GM23338 (cell line): ENCODE measurements around the gene SORCS2. TPM values are rescaled to one million over a fixed set of nuclear protein-coding genes. Genes with fewer than 3 reads are reported as not detected.

Source experiments
- ATAC-seq: fragments of 200-7000 bp; cut with Tn5 transposase; 3 replicates; pipeline ENCODE4 v1.9.1; 2020
- DNase-seq: peaks from one replicate; pipeline ENCODE4 v3.0.0-alpha.2; 2015; ENCODE audit warnings: low spot score
- H2AFZ ChIP-seq: fragments of 200-600 bp; sonication (generic); 2 replicates; pipeline ENCODE4 v1.8.0; 2016; ENCODE audit warnings: antibody characterized with exemption, mild to moderate bottlenecking, moderate library complexity
- H3F3A ChIP-seq: fragments of 200-600 bp; sonication (generic); replicated peaks from 2 replicates; pipeline ENCODE4 v1.8.0; 2017; ENCODE audit warnings: antibody characterized with exemption, mixed run types, low read depth
- H3K27ac ChIP-seq: fragments of 200-600 bp; sonication (generic); 2 replicates; pipeline ENCODE4 v1.6.1; 2016; ENCODE audit warnings: low read depth
- H3K27me3 ChIP-seq: fragments of 200-600 bp; sonication (generic); 2 replicates; pipeline ENCODE4 v1.8.0; 2016; ENCODE audit warnings: mild to moderate bottlenecking, mixed run types, moderate library complexity; ENCODE audit not compliant: insufficient read depth
- H3K36me3 ChIP-seq: fragments of 200-600 bp; sonication (generic); 2 replicates; pipeline ENCODE4 v1.8.0; 2016; ENCODE audit warnings: mild to moderate bottlenecking; ENCODE audit not compliant: insufficient read depth
- H3K4me1 ChIP-seq: fragments of 200-600 bp; sonication (generic); 2 replicates; pipeline ENCODE4 v1.8.0; 2016; ENCODE audit warnings: mild to moderate bottlenecking, moderate library complexity; ENCODE audit not compliant: insufficient read depth
- H3K4me2 ChIP-seq: fragments of 200-600 bp; sonication (generic); 2 replicates; pipeline ENCODE4 v1.7.1; 2017; ENCODE audit warnings: mixed run types
- H3K4me3 ChIP-seq: fragments of 200-600 bp; sonication (generic); 2 replicates; pipeline ENCODE4 v1.6.1; 2016; ENCODE audit warnings: mixed run types
- H3K79me2 ChIP-seq: fragments of 200-600 bp; sonication (generic); replicated peaks from 2 replicates; pipeline ENCODE4 v1.8.0; 2017; ENCODE audit warnings: mild to moderate bottlenecking; ENCODE audit not compliant: insufficient read depth
- H3K9me2 ChIP-seq: fragments of 200-600 bp; sonication (generic); 2 replicates; pipeline ENCODE4 v1.8.0; 2017; ENCODE audit not compliant: insufficient read depth
- H4K20me1 ChIP-seq: fragments of 200-600 bp; sonication (generic); replicated peaks from 2 replicates; pipeline ENCODE4 v1.8.0; 2017; ENCODE audit warnings: mild to moderate bottlenecking; ENCODE audit not compliant: insufficient read depth
- H3K27ac Mint-ChIP-seq: 2 replicates; pipeline ENCODE4 v1.8.0; 2020; ENCODE audit warnings: inconsistent platforms, mild to moderate bottlenecking, moderate library complexity, mixed read lengths
- H3K27me3 Mint-ChIP-seq: 3 replicates; pipeline ENCODE4 v1.8.0; 2022; ENCODE audit warnings: low read depth, mild to moderate bottlenecking, moderate library complexity, mixed read lengths, inconsistent platforms; ENCODE audit not compliant: insufficient read depth, poor library complexity
- H3K36me3 Mint-ChIP-seq: 3 replicates; pipeline ENCODE4 v1.8.0; 2021; ENCODE audit warnings: low read depth, mild to moderate bottlenecking, inconsistent platforms, moderate library complexity, mixed read lengths
- H3K4me1 Mint-ChIP-seq: 3 replicates; pipeline ENCODE4 v1.8.0; 2020; ENCODE audit warnings: mild to moderate bottlenecking, inconsistent platforms, mixed read lengths
- H3K4me3 Mint-ChIP-seq: 3 replicates; pipeline ENCODE4 v1.8.0; 2021; ENCODE audit warnings: moderate library complexity, mild to moderate bottlenecking, inconsistent platforms, mixed read lengths
- H3K9me3 Mint-ChIP-seq: 3 replicates; pipeline ENCODE4 v1.8.0; 2020; ENCODE audit warnings: moderate library complexity, mild to moderate bottlenecking, inconsistent platforms, mixed read lengths
- EZH2 ChIP-seq: fragments of 200-600 bp; sonication (generic); IDR thresholded peaks from one replicate; pipeline ENCODE4 v1.8.0; 2017; ENCODE audit warnings: antibody characterized with exemption, mild to moderate bottlenecking, low read depth; ENCODE audit not compliant: unreplicated experiment
- JUNB ChIP-seq: IDR thresholded peaks from one replicate; pipeline ENCODE4 v1.6.1; 2016; ENCODE audit warnings: antibody characterized with exemption; ENCODE audit not compliant: unreplicated experiment
- ZNF114 ChIP-seq: fragments of 250-450 bp; sonication (Bioruptor Pico); IDR thresholded peaks from 2 replicates; pipeline ENCODE4 v1.5.0; 2020; ENCODE audit warnings: mild to moderate bottlenecking, moderate library complexity
- ZNF331 ChIP-seq: fragments of 250-450 bp; sonication (Bioruptor Pico); IDR thresholded peaks from 2 replicates; pipeline ENCODE4 v1.5.0; 2020; ENCODE audit warnings: low read depth, mild to moderate bottlenecking, moderate library complexity
- polyA plus RNA-seq: library from polyadenylated mRNA; unstranded; fragments of >200 nt; fragmentation: Nextera tagmentation; extraction: Ambion mirVana; gene quantifications from 2 replicates; pipeline ENCODE4 v1.2.1, GENCODE V29; 2016
- total RNA-seq: library from RNA; depleted of rRNA; stranded (reverse); fragments of >200 nt; shearing (Covaris generic); gene quantifications from 2 replicates; pipeline ENCODE4 v1.2.3, GENCODE V29; 2014
- TF ChIP-seq, protein P1 (sequence below): IDR thresholded peaks from one replicate; pipeline ENCODE4 v1.6.1; 2018; ENCODE audit warnings: antibody characterized with exemption; ENCODE audit not compliant: unreplicated experiment
- TF ChIP-seq, protein P2 (sequence below), 2 experiments: fragments of 200-600 bp in 1 of 2; sonication (generic) in 1 of 2; conservative IDR thresholded peaks; 2 replicates each; pipeline versions ENCODE4 v1.5.1 to v1.6.1; 2016 to 2017; ENCODE audit warnings: antibody characterized with exemption in 2 of 2, low read depth in 2 of 2, mild to moderate bottlenecking in 2 of 2, moderate library complexity in 1 of 2

The SORCS2 gene
- total and polyA plus RNA-seq, 2 experiments from 2014 or later, result 0.47 to 2.4 TPM

DNA sequence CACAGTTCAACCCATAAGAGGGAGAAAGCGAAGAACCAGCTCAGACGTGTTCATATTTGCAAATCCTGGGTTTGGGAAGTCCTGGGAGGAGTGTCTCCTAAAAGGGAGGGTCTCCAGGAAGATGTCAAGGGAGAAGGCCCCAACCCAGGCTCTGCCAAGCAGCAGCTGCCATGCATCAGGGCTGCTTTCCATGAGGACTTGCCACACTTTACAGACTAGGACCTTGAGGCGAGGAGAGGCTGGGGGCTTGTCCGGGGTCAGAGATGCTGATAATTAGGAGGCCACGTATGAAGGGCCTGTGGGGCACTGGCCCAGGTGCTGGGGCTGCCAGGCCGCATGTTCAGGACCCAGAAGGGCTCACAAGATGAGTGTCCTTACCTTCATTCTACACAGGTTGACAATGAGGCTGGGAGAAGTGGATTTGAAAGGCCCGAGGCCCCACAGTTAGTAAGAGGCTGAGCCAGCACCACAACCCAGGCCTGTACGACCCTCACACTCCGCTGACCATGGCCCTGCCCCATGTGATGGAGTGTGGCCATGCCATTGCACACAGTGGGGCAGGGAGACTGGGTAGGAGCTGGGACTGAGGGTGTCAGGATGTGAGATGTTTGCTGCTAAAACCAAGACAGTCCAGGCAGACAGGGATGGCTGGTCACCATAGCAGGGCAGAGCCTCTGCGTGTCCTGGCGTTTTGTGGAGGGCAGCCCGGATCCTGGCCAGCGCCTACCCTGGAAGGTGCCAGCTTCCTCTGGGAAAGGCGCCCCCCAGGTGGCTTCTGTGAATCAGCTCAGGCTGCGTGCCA lies 147.6 kb downstream of the SORCS2 start:
- DNase-seq, result no peak
- H3K9me2 ChIP-seq, result no peaks in the 10 kb centered on the region
- no peak overlapping the region for H3K4me3 ChIP-seq
- no peak overlapping the region for H2AFZ ChIP-seq
- no peaks in the 10 kb centered on the region for H3K79me2 ChIP-seq
- H3K36me3 Mint-ChIP-seq, result peaks cover 3% of the 10 kb centered on the region; the same call in 2 of the 3 replicates
- no peaks in the 10 kb centered on the region for H3K4me1 ChIP-seq
- no peak overlapping the region for H3K27ac ChIP-seq
- H3K36me3 ChIP-seq, result no peaks in the 10 kb centered on the region
- H4K20me1 ChIP-seq, result no peaks in the 10 kb centered on the region
- H3K27me3 Mint-ChIP-seq, result peaks cover 14% of the 10 kb centered on the region
- no peak overlapping the region for H3K27ac Mint-ChIP-seq
- ATAC-seq, result no peak
- no peak overlapping the region for H3K4me3 Mint-ChIP-seq
- H3F3A ChIP-seq, result no peaks in the 10 kb centered on the region
- H3K27me3 ChIP-seq, result no peaks in the 10 kb centered on the region
- H3K9me3 Mint-ChIP-seq, result peaks cover 4% of the 10 kb centered on the region
- H3K4me1 Mint-ChIP-seq, result peaks cover 5% of the 10 kb centered on the region
- no peak overlapping the region for H3K4me2 ChIP-seq
- no peak for TF ChIP-seq ZNF114 (CRISPR knock-in tag)

DNA sequence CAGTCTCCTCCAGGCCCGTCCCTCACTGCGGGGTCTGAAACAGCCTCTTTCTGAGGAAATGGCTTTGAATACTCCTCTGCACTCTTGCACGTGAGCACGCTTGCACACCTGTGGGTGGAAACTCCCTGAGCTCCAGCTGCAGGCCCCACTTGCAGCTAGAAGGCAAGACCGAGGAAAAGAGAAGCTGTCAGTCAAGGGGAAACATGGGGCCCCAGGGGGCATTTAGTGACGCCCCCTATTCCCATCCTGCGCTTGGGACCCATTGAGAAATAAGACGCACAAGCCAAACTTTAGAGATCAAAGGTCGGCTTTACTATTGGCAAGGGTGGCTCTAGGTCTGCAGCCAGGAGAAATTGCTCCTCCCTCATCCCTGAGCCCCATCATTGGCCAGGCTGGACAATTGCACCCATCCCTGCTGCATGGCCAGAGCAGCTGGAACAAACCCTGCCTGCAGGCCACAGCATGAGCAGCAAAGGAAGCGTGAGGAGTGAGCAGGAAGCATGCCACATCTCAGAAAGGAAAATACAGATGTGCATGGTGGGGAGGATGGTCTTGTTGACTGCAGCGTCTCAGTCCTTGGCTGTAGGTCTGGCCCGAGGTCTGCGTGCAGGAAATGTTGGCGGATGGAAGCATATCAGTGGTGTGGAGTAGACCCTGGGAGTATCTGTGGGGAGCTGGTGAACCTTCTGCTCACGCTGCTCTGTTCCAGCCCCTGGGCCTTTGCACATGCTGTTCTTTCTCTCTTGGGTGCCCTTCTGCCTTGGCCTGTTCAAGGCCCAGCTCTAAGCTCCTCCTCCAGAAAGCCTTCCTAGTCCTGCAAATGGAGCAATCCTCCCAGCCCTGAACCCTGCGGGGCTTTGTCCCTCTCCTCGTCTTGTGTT lies 148.5 kb downstream of the SORCS2 start:
- Histone ChIP-seq H3K36me3 (no peaks in the 10 kb centered on the region), H3K27me3 (no peaks in the 10 kb centered on the region), H3F3A (no peaks in the 10 kb centered on the region), H3K79me2 (no peaks in the 10 kb centered on the region), H3K4me1 (no peaks in the 10 kb centered on the region), H3K4me3 (no peak overlapping the region), H3K27ac (no peak overlapping the region), H2AFZ (no peak overlapping the region), H3K4me2 (no peak overlapping the region), H3K9me2 (0 out of 2 replicates have a peak, but pooled peaks cover 5% of the 10 kb centered on the region), H4K20me1 (no peaks in the 10 kb centered on the region)
- no peak overlapping the region for H3K4me3 Mint-ChIP-seq
- DNase-seq (no peak), ATAC-seq (no peak)
- peaks cover 4% of the 10 kb centered on the region for H3K9me3 Mint-ChIP-seq
- H3K27me3 Mint-ChIP-seq, result peaks cover 10% of the 10 kb centered on the region
- peaks cover under 1% of the 10 kb centered on the region; the same call in 2 of the 3 replicates for H3K4me1 Mint-ChIP-seq
- H3K27ac Mint-ChIP-seq, result no peak overlapping the region
- H3K36me3 Mint-ChIP-seq, result peaks cover 3% of the 10 kb centered on the region; the same call in 2 of the 3 replicates
- TF ChIP-seq, protein P1, sequence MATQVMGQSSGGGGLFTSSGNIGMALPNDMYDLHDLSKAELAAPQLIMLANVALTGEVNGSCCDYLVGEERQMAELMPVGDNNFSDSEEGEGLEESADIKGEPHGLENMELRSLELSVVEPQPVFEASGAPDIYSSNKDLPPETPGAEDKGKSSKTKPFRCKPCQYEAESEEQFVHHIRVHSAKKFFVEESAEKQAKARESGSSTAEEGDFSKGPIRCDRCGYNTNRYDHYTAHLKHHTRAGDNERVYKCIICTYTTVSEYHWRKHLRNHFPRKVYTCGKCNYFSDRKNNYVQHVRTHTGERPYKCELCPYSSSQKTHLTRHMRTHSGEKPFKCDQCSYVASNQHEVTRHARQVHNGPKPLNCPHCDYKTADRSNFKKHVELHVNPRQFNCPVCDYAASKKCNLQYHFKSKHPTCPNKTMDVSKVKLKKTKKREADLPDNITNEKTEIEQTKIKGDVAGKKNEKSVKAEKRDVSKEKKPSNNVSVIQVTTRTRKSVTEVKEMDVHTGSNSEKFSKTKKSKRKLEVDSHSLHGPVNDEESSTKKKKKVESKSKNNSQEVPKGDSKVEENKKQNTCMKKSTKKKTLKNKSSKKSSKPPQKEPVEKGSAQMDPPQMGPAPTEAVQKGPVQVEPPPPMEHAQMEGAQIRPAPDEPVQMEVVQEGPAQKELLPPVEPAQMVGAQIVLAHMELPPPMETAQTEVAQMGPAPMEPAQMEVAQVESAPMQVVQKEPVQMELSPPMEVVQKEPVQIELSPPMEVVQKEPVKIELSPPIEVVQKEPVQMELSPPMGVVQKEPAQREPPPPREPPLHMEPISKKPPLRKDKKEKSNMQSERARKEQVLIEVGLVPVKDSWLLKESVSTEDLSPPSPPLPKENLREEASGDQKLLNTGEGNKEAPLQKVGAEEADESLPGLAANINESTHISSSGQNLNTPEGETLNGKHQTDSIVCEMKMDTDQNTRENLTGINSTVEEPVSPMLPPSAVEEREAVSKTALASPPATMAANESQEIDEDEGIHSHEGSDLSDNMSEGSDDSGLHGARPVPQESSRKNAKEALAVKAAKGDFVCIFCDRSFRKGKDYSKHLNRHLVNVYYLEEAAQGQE, result no peak
- TF ChIP-seq ZNF331 (CRISPR knock-in tag) (no peak), EZH2 (no peak), ZNF114 (CRISPR knock-in tag) (no peak), JUNB (no peak)
- TF ChIP-seq, protein P2, sequence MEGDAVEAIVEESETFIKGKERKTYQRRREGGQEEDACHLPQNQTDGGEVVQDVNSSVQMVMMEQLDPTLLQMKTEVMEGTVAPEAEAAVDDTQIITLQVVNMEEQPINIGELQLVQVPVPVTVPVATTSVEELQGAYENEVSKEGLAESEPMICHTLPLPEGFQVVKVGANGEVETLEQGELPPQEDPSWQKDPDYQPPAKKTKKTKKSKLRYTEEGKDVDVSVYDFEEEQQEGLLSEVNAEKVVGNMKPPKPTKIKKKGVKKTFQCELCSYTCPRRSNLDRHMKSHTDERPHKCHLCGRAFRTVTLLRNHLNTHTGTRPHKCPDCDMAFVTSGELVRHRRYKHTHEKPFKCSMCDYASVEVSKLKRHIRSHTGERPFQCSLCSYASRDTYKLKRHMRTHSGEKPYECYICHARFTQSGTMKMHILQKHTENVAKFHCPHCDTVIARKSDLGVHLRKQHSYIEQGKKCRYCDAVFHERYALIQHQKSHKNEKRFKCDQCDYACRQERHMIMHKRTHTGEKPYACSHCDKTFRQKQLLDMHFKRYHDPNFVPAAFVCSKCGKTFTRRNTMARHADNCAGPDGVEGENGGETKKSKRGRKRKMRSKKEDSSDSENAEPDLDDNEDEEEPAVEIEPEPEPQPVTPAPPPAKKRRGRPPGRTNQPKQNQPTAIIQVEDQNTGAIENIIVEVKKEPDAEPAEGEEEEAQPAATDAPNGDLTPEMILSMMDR (conservative IDR thresholded peaks at IDR 0.05; ENCODE audit: low read depth in 2 of 2), result no peak
